SK-N-SH treated with all-trans-retinoic acid at 6 μM for 48 hours (cell line): ENCODE data around the gene CCDC40.
A peak's percentile ranks its signal among the peaks of the same experiment; 100 is the strongest.

ENCODE experiments used
- ATAC-seq: fragments of 200-7000 bp; cut with Tn5 transposase; 3 replicates; pipeline ENCODE4 v1.9.1; 2020; ENCODE audit warnings: mild to moderate bottlenecking, moderate library complexity
- ARNTL ChIP-seq: fragments of 450-650 bp; formaldehyde crosslinking; IDR thresholded peaks from 2 replicates; pipeline ENCODE4 v1.5.0; 2020; ENCODE audit warnings: low read depth, mild to moderate bottlenecking, moderate library complexity, borderline replicate concordance
- BACH2 ChIP-seq: fragments of 250-450 bp; sonication (Bioruptor Pico); IDR thresholded peaks from 2 replicates; pipeline ENCODE4 v1.9.0; 2021; ENCODE audit warnings: mild to moderate bottlenecking, borderline replicate concordance
- CREB5 ChIP-seq: fragments of 250-450 bp; sonication (Bioruptor Pico); IDR thresholded peaks from 2 replicates; pipeline ENCODE4 v1.5.1; 2020; ENCODE audit warnings: low read depth, mild to moderate bottlenecking, moderate library complexity
- CSDC2 ChIP-seq: fragments of 250-450 bp; sonication (Bioruptor Pico); IDR thresholded peaks from 2 replicates; pipeline ENCODE4 v1.5.0; 2020; ENCODE audit warnings: mild to moderate bottlenecking, moderate library complexity
- CSRNP3 ChIP-seq: fragments of 250-450 bp; sonication (Bioruptor Pico); IDR thresholded peaks from 2 replicates; pipeline ENCODE4 v1.5.1; 2021; ENCODE audit warnings: mild to moderate bottlenecking, moderate library complexity
- ESRRG ChIP-seq: fragments of 250-450 bp; sonication (Bioruptor Pico); IDR thresholded peaks from 2 replicates; pipeline ENCODE4 v1.6.1; 2021; ENCODE audit warnings: mild to moderate bottlenecking
- GLIS3 ChIP-seq: fragments of 250-450 bp; sonication (Bioruptor Pico); IDR thresholded peaks from 2 replicates; pipeline ENCODE4 v1.5.0; 2020; ENCODE audit warnings: mild to moderate bottlenecking, moderate library complexity
- ISL1 ChIP-seq: fragments of 250-450 bp; sonication (Bioruptor Pico); IDR thresholded peaks from 2 replicates; pipeline ENCODE4 v2.1.2; 2022; ENCODE audit warnings: mild to moderate bottlenecking, moderate library complexity
- OSR1 ChIP-seq: fragments of 250-450 bp; sonication (Bioruptor Pico); IDR thresholded peaks from 2 replicates; pipeline ENCODE4 v1.8.0; 2022; ENCODE audit warnings: moderate library complexity, mild to moderate bottlenecking, inconsistent platforms
- PATZ1 ChIP-seq: fragments of 250-450 bp; sonication (Bioruptor Pico); IDR thresholded peaks from 2 replicates; pipeline ENCODE4 v1.8.0; 2020; ENCODE audit warnings: mild to moderate bottlenecking, moderate library complexity, borderline replicate concordance
- RARB ChIP-seq: fragments of 250-450 bp; sonication (Bioruptor Pico); IDR thresholded peaks from 2 replicates; pipeline ENCODE4 v1.8.0; 2021; ENCODE audit warnings: mild to moderate bottlenecking, moderate library complexity
- SNAI2 ChIP-seq: fragments of 250-450 bp; sonication (Bioruptor Pico); IDR thresholded peaks from 2 replicates; pipeline ENCODE4 v1.5.0; 2020; ENCODE audit warnings: mild to moderate bottlenecking, moderate library complexity
- TCF4 ChIP-seq: fragments of 250-450 bp; sonication (Bioruptor Pico); IDR thresholded peaks from 2 replicates; pipeline ENCODE4 v1.8.0; 2021; ENCODE audit warnings: mild to moderate bottlenecking, moderate library complexity, borderline replicate concordance
- TOX ChIP-seq: fragments of 250-450 bp; sonication (Bioruptor Pico); IDR thresholded peaks from 2 replicates; pipeline ENCODE4 v1.8.0; 2021; ENCODE audit warnings: mild to moderate bottlenecking, moderate library complexity, borderline replicate concordance
- TSHZ2 ChIP-seq: fragments of 250-450 bp; sonication (Bioruptor Pico); IDR thresholded peaks from 2 replicates; pipeline ENCODE4 v1.5.0; 2020; ENCODE audit warnings: mild to moderate bottlenecking, moderate library complexity
- ZC3H10 ChIP-seq: fragments of 250-450 bp; sonication (Bioruptor Pico); IDR thresholded peaks from 2 replicates; pipeline ENCODE4 v1.5.1; 2021; ENCODE audit warnings: mild to moderate bottlenecking, moderate library complexity
- ZFP3 ChIP-seq: fragments of 250-450 bp; sonication (Bioruptor Pico); IDR thresholded peaks from 2 replicates; pipeline ENCODE4 v1.5.0; 2020; ENCODE audit warnings: mild to moderate bottlenecking, moderate library complexity
- ZFP30 ChIP-seq: fragments of 450-650 bp; formaldehyde crosslinking; IDR thresholded peaks from 2 replicates; pipeline ENCODE4 v1.5.0; 2022; ENCODE audit warnings: mild to moderate bottlenecking, moderate library complexity
- ZNF565 ChIP-seq: fragments of 450-650 bp; formaldehyde crosslinking; conservative IDR thresholded peaks from 2 replicates; pipeline ENCODE4 v1.5.0; 2020; ENCODE audit warnings: low read depth, mild to moderate bottlenecking, moderate library complexity
- ZNF70 ChIP-seq: fragments of 450-650 bp; formaldehyde crosslinking; IDR thresholded peaks from 2 replicates; pipeline ENCODE4 v1.5.0; 2020; ENCODE audit warnings: mild to moderate bottlenecking, moderate library complexity
- ZNF8 ChIP-seq: fragments of 450-650 bp; formaldehyde crosslinking; IDR thresholded peaks from 2 replicates; pipeline ENCODE4 v1.5.0; 2020; ENCODE audit warnings: mild to moderate bottlenecking, moderate library complexity

CCDC40 gene

GRCh38 chr17:80101011-80101945 lies 64.8 kb downstream of the CCDC40 start, which contains the start of gene GAA (continued):
- TF ChIP-seq TSHZ2 (CRISPR knock-in tag) (peak; percentile 81; the same call in 1 of the 2 replicates), SNAI2 (CRISPR knock-in tag) (peak; percentile 96), RARB (CRISPR knock-in tag) (no peak), ZFP30 (CRISPR knock-in tag) (no peak; the same call in 1 of the 2 replicates), ZNF70 (no peak; the same call in 1 of the 2 replicates), CSDC2 (peak; percentile 97), ZNF8 (CRISPR knock-in tag) (no peak)

- peak; percentile 56 for ATAC-seq
- no peak for TF ChIP-seq TOX (CRISPR knock-in tag)
- TF ChIP-seq OSR1 (CRISPR knock-in tag): no peak
- TF ChIP-seq CREB5 (CRISPR knock-in tag): no peak
- TF ChIP-seq ZNF565 (CRISPR knock-in tag): no peak
- no peak for TF ChIP-seq CSRNP3 (CRISPR knock-in tag)
- TF ChIP-seq ZNF8 (CRISPR knock-in tag): no peak
- TF ChIP-seq ESRRG: no peak
- no peak for TF ChIP-seq SNAI2 (CRISPR knock-in tag)
Measured at GRCh38 chr17:80101946-80102663, 65.7 kb downstream of the CCDC40 start.

GRCh38 chr17:80102664-80103448 lies 66.4 kb downstream of the CCDC40 start:
- no peak for ATAC-seq
- no peak for TF ChIP-seq CSRNP3 (CRISPR knock-in tag)
- TF ChIP-seq TCF4: no peak
- TF ChIP-seq ARNTL (CRISPR knock-in tag): no peak
- no peak for TF ChIP-seq BACH2
- no peak for TF ChIP-seq ZC3H10
- TF ChIP-seq ESRRG: no peak
- TF ChIP-seq SNAI2 (CRISPR knock-in tag): no peak
- no peak for TF ChIP-seq TOX (CRISPR knock-in tag)
- no peak for TF ChIP-seq RARB (CRISPR knock-in tag)
- no peak for TF ChIP-seq PATZ1 (CRISPR knock-in tag)
- no peak for TF ChIP-seq ISL1
- TF ChIP-seq OSR1 (CRISPR knock-in tag): no peak
- no peak for TF ChIP-seq GLIS3
- no peak for TF ChIP-seq ZNF8 (CRISPR knock-in tag)
- no peak for TF ChIP-seq ZNF565 (CRISPR knock-in tag)
- TF ChIP-seq CREB5 (CRISPR knock-in tag): no peak
- TF ChIP-seq CSDC2: no peak
- no peak for TF ChIP-seq ZFP3
